IPS DF 4.7 (cell line): ENCODE results near the gene EDARADD.
A peak's percentile ranks its signal among the peaks of the same experiment; 100 is the strongest.
"Not testable (repeated sequence)": the region's sequence is repeated elsewhere in the genome, so short reads cannot be mapped to it uniquely, and the experiment has no call there.

Source experiments
- DNase-seq: peaks from one replicate; pipeline ENCODE4 v3.0.0-alpha.2; 2013; ENCODE audit warnings: low spot score; ENCODE audit errors: extremely low read depth

EDARADD gene

GRCh38 chr1:236484310-236484971 lies 90.4 kb downstream of the EDARADD start:
- DNase-seq = no peak

- no peak for DNase-seq
Measured at GRCh38 chr1:236486356-236487002, 92.4 kb downstream of the EDARADD start.

GRCh38 chr1:236489161-236489560 lies 95.1 kb downstream of the EDARADD start:
- not testable (repeated sequence) for DNase-seq

- no peak for DNase-seq
Measured at GRCh38 chr1:236489710-236490377, 95.8 kb downstream of the EDARADD start.

- DNase-seq = no peak
Measured at GRCh38 chr1:236491469-236492136, 97.5 kb downstream of the EDARADD start.

- DNase-seq = no peak
Measured at GRCh38 chr1:236492378-236492777, 98.3 kb downstream of the EDARADD start.

- no peak for DNase-seq
Measured at GRCh38 chr1:236494082-236494481, 100.0 kb downstream of the EDARADD start.

- DNase-seq = no peak
Measured at GRCh38 chr1:236494586-236495466, 100.7 kb downstream of the EDARADD start.

GRCh38 chr1:236495467-236496112 lies 101.5 kb downstream of the EDARADD start:
- no peak for DNase-seq

- no peak for DNase-seq
Measured at GRCh38 chr1:236497908-236498307, 103.8 kb downstream of the EDARADD start.

GRCh38 chr1:236501093-236501492 lies 107.0 kb downstream of the EDARADD start:
- no peak for DNase-seq

- no peak for DNase-seq
Measured at GRCh38 chr1:236502579-236502971, 108.5 kb downstream of the EDARADD start.

- peak; percentile 64 for DNase-seq
Measured at GRCh38 chr1:236502972-236503639, 109.0 kb downstream of the EDARADD start.

GRCh38 chr1:236504338-236504737 lies 110.3 kb downstream of the EDARADD start:
- DNase-seq = not testable (repeated sequence)

- DNase-seq = no peak
Measured at GRCh38 chr1:236507022-236507700, 113.1 kb downstream of the EDARADD start.

- no peak for DNase-seq
Measured at GRCh38 chr1:236508593-236509027, 114.5 kb downstream of the EDARADD start.

GRCh38 chr1:236509203-236509602 lies 115.1 kb downstream of the EDARADD start:
- DNase-seq = no peak

GRCh38 chr1:236509647-236510401 lies 115.7 kb downstream of the EDARADD start:
- no peak for DNase-seq
